ENCODE data around the gene HCRTR1.

HCRTR1 gene

DNA sequence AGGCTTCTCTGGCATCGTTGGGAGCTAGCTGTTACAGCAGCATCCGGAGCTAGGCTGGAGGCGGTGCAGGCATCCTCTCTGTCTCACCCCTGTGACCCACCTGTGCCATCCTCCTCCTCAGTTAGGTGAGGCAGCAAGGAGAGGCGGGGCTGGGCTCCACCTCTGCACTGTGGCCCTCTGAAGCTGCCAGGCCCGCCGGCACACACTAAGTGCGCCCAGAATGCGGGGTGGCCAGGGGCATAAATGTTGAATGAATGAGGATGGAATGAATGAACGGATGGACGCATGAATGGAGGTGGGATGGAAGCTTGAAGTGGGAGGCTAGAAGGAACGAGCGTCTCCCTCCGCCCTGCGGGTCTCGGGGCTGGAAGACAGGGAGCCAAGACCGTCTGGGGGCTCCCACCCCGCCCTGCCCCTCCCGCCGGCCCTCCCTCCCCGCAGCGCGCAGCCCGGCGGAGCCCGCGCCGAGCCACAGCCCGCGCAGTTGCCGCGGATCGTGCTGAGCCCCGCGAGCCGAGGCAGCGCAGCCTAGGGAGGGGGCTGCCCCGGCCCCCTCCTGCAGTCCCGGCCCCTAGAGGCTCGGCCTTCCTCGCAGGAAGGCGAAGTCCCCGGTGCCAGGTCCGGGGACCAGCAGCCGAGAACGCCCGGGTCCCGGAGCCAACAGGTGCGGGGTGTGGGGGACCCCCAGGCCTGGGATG lies at the start of gene HCRTR1:
TSS of gene HCRTR1 (plus strand) at position 472 of the 698 bp plus-strand sequence. CDS start 1,504 bp downstream, outside the sequence.
- no peak for DNase-seq

DNA sequence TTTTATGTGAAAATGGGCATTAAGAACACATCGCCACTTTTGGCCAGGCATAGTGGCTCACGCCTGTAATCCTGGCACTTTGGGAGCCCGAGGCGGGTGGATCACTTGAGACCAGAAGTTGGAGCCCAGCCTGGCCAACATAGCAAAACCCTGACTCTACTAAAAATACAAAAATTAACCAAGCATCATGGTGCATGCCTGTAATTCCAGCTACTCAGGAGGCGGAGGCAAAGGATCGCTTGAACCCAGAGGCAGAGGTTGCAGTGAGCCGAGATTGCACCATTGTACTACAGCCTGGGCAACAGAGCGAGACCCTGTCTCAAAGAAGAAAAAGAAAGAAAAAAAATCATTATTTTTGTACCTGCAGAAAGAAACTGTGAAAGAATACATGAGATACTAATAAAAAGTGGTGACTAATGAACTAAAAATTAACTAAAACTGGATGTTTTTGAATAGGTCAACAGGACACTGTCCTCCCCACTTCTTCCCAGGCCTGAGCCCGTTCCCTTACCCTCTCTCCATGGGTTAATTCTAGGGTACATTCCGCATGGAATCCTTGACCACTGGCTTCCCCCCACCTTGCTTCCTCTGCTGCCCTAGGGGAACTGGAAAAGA lies 49.4 kb upstream of the HCRTR1 start:
- DNase-seq = no peak

DNA sequence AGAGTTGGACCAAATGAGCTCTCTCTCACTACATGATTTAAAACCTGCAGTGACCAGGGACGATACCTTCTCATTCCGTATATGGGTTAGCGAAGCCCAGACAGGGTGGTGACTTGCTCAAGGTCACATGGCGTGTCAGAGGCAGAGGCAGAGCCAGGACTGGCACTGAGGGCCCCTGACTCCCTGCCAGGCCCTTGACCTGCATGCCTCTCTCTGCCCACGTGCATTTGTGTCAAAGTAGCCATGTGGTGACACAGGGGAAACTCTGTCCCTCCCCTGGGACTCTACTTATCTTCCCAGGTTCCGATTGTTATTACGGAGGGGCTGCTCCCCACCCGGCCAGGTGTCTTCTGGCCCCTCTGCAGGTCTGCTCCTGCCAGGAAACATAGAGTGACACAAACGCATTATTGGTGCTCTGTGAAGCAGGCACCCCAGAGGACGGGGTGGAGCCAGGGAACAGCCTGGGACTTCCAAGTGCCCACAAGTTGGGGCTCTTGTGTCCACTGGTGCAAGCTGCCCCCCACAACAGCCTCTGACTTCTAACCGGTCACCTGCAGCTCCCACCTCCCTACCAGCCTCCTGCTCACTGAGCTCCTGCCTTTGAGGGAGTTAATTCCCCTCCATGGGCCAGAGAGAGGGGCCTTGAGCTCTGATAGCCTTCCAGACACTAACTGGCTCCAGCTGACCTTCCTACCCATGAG lies 48.4 kb upstream of the HCRTR1 start:
- DNase-seq = no peak

DNA sequence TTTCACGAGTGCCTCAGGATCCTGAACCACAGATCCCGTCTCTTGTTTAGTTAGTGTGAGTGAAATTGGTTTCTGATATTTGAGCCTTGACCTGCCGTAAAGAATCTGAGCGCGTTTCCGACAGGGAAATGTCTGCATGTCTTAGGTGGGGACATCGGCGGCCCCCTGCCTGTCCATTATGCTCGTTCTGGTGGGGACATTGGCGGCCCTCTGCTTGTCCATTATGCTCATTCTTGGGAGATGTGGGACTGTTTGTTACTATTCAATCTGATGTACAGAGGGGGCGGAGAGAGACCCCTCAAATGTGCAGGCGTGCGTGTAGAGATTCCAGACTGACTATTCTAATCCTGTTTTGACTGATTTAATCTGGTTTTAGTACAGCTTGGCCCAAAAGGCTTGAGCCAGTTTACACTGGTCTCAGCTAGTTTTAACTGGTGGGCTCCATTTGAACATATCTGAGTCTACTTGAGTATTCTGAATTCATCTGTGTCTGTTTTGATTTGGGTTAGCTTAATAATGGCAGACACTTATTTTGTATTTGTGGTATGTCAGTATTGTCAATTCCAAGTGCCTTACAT lies 47.8 kb upstream of the HCRTR1 start:
- no peak for DNase-seq

GRCh38 chr1:31570228-31570627 lies 47.3 kb upstream of the HCRTR1 start:
- no peak for DNase-seq

GRCh38 chr1:31570906-31571305 lies 46.6 kb upstream of the HCRTR1 start:
- no peak for DNase-seq

GRCh38 chr1:31571340-31572295 lies 45.9 kb upstream of the HCRTR1 start:
- no peak for DNase-seq

DNA sequence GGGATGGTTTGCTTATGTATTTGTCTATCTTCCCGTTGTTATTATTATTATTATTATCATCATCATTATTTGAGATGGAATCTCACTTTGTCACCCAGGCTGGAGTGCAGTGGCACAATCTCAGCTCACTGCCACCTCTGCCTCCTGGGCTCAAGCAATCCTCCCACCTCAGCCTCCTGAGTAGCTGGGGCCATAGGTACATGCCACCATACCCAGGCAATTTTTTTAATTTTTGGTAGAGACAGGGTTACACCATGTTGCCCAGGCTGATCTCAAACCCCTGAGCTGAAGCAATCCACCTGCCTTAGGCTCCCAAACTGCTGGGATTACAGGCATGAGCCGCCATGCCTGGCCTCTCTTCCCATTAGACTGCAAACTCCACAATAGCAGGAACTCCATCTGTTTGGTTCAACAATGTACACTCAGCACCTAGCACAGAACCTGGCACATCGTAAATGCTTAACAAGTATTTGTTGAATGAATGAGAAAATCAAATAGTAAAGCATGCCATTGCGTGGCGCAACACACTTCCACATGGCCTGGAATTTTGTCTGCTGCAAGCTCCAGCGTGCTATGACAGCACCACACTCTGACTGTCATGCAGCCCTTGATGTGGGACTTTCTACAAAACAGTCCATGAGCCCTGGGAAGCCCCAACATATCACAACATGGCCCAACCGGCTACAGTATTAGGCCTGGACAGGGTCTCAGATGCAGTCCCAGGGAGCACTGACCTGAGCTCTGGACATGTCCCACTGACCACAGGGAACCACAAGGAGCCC lies 45.0 kb upstream of the HCRTR1 start:
- no peak for DNase-seq

DNA sequence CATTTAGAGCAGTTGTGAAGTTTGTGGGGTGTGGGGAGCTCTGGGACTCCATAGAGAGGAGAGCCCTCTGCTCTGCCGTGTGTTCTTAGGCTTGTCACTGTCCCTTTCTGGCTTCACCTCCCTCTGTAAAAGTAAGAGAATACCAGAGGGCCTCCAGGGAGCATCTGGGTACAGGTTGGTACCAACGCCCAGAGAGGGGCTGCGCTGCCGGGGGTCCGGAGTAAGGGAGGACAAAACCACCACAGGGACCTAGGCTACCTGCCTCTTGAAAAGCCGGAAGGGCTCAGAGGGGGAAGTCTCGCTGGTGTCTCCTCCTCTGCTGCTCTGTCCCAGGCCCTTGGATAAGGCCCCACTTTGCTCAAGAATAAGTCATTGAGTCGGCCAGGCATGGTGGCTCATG lies 44.2 kb upstream of the HCRTR1 start:
- no peak for DNase-seq

- no peak for DNase-seq
Observed at GRCh38 chr1:31574749-31575368, 42.6 kb upstream of the HCRTR1 start.

GRCh38 chr1:31575369-31576140 lies 41.9 kb upstream of the HCRTR1 start:
- no peak for DNase-seq

- no peak for DNase-seq
Observed at GRCh38 chr1:31576201-31576669, 41.3 kb upstream of the HCRTR1 start, which contains the start of gene TINAGL1. TINAGL1 (plus strand) TSS chr1:31576515; CDS start chr1:31577149, 634 bp downstream.

GRCh38 chr1:31576743-31577455 lies 40.6 kb upstream of the HCRTR1 start:
- DNase-seq = no peak

DNA sequence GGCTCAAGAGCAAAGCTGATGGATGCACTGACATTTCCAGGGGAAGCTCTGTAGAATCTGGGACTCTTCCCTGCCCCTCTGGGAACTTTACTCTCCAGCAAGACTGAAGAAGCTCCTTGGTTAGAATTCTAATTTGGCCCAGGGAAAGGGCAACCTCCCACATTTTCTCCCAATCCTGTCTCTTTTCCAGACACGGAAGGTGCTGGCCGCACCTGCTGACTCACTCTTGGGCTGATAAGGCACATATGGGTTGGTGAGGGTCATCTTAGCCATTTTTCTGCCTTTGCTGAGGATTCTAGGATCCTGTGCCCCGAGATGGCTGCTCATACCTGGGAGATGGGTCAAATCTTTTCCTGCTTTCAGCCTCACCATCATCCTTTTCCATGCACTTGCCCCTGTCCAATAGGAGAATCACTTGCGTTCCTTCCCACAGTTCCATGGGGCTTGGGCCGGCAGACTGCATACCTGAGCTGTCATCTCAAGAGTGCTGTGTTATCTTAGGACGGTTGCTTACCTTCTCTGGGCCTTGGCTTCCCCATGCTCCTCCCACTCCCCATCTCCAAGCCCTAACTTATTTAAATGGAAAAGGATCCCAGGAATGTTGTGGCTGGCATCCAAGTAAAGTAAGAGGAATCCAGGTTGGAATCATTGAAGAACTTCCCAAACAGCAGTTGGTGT lies 39.8 kb upstream of the HCRTR1 start:
- DNase-seq = no peak

DNA sequence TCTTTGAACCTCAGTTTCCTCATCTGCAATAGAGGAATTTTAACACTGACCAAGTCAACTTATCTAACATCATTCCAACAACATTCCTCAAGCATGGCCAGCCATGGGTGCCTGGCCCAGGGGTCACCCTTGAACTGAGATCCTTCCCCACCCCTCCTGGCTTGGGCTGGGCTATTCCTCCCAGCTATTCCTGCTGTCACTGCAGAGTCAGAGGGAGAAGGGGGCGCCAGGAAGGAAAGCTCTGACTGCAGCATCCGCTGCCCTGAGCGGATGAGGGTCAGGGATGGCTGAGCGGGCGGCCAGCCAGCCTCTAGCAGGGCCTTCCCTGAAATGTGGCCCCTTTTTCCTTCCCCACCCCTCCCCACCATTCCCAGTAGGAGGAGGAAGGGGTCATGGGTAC lies 38.1 kb upstream of the HCRTR1 start:
- DNase-seq = no peak

DNA sequence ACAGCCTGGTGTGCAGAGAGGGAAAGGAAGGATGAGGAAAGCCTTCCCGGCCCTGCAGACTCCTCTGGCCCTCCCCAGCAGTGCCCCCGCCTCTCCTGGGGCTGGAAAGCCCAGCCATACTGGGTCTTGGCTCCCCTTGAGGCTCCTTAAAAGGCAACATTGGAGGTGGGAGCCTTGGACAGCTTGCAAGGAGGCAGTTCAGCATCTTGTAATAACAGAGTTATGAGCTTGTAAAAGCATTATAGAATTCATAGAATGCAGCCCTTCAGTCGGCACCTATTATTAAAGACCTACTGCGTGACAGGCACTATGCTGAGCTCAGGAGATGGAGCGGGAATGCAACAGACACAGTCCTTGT lies 37.0 kb upstream of the HCRTR1 start:
- DNase-seq = no peak

GRCh38 chr1:31580891-31581603 lies 36.4 kb upstream of the HCRTR1 start:
- no peak for DNase-seq

Data from NCI-H526 treated with DMSO at 0.1 percent for 48 hours (cell line).